Measurements from ENCODE around the gene HPSE2.

The HPSE2 gene

DNA sequence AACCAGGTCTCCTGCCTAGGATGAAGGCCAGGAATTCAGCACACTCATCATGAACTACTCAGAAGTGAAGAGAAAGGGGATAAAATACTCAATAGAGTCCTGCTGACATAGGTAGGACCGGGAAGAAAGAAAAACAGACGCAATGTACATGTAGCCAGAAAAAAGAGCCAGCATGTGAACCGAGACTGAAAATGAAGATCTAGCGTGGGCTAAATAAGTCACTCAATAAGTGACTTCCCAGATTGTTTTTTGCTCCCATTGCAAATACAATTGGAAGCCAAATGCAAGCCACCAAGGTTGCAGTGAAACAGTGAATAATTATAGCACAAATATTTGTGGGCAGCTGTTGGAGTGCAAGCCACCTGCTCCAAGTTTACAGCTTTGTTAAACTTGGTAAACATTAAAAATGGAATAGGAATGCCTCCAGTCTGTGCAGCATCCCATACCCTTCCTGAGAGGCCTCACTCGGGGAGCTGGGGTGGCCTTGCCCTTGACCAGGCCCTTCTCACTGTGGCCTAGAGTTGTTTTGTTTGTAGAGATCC lies 754.2 kb downstream of the HPSE2 start:
- no peak for DNase-seq

DNA sequence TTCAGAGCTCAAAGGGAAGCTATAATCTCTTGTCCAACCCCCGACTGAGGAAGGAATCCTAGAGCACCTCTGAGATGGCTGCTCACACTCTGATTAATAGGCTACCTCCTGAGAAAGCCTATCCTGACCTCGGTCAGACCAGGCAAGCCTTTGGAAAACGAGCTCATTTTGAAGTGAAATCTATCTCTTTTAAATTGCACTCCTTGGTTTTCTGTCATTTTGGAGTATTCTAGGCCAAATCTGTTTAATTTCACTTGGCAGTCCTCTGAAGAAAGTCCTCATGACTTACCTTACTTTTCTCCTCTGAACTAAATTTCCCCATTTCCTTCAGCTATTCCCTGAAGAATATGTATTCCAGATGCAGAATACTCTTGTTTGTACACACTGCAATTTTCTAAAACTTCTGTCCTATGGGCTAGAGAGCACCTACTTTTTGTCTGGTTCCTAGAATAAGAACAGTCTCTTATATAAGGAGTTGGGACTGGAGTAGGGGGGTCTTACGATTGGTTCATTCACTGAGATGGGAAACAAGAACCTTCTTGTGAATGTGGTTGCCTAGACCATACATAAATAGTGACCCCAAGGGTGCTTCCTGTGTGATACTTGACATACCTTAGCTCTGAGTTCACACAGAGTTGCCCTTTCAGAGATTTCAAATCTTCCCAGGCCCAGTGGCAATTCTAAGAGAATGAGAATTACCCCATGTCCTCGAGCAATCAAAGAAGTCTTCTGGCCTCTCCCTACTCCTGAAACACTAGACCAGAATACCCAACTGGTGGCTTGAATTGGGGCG lies 757.0 kb downstream of the HPSE2 start:
- DNase-seq = no peak

DNA sequence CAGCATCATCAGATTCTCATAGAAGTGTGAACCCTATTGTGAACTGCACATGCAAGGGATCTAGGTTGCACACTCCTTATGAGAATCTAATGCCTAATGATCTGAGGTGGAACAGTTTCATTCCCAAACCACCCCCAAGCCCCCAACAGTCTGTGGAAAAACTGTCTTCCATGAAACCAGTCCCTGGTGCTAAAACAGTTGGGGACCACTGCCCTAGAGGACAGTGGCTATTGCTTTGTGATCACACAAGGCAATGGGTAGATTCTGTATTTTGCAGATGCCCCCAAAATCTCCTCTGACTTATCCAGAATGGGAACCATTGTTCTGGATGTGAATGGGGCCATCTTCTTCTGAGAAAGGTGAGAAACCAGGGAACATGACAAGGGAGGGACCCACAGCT lies 757.8 kb downstream of the HPSE2 start:
- DNase-seq = no peak

DNA sequence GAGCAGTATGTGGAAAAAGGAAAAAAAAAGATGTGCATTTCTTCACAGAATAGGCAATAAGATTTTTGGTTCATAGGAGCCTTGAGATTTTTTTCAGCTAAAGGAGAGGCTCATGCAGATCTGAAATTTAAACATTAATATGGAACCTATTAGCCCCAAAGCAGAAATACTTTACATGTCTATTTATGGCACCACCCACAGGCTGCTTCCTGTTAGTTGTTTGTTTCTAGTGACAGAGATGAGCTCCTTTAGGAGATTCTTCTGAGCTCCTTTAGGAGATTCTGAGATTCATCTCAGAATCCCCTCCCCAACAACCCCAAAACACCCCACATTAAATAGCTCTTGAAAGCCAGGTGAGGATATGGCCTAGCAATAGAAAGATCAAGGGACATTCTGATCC lies 761.0 kb downstream of the HPSE2 start:
- DNase-seq = no peak

DNA sequence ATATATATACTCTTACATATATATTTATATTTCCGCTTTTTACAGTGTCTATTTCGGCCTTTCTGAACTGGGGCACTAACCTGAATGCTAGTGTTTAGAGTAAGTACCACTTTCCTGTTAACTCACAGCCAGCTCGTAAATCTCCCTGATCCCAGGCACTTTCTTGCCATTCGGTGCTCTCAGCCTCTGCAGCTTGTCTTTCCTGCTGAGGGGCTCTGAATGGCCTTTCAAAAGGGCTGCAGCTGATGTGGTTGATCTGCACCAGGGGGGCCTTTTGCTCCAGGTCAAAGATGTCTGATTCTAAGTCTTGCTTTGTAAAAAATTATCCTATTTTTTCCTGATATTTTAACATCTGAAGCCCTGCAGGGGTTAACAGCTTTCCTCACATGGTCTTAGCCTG lies 763.5 kb downstream of the HPSE2 start:
- DNase-seq = no peak

DNA sequence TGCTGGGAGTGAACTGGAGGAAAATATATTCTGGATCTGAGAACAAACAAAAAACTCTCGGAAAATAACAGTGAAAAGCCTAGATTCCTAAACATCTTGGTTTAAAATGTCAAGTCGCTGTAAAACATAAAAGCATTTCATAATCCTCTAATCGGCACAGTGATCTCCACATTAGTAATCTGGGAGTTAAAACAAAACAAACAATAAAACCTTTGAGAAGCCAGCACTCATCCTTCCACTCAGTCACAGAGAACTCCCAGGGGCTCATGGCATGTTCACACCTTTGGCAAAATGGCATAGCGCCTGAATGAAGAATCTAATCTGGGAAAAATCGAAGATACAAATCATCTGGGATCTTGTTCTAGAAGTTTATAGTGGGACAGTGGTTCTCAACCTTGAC lies 764.8 kb downstream of the HPSE2 start:
- DNase-seq = no peak

DNA sequence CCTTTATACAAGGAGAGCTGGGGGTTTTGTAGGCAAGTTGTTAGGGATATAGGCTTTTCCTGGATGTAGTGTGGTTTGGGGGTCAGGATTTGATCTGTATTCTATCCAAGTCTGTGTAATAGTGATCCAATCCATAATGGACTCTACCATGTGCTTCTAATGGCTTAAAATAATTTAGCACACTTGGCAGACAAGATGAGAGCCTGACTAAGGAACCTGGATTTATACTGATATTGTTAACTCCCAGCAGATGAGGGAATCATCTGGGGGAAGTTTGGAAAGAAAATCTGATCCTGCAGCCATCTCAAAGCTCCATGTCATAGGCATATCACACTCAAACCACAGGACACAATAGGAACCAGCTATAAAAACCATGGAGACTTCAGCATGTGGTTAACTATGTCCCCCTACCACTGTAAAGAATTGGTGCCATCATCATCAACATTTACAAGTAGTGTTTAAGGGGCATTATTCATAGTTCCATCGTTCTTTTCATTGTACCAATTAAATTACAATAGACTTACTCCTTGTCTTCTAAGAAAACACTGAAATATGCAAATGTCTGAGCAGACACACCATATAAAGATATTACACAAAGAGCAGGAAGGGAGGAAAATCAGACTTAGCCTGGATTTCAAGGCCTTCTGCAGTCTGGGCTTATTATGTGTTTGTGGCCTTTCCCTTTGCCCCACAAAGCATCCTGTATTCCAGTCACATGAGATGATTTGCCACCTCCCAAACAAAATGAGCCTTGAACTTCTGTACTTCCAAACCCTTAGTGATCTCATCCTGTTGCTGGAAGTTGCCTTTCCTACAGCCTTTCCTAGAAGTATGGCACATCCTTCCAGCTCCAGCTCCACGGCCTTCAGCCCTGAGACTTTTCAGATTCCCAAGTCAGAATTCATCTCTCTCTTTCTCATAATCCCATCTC lies 766.4 kb downstream of the HPSE2 start:
- DNase-seq = no peak

DNA sequence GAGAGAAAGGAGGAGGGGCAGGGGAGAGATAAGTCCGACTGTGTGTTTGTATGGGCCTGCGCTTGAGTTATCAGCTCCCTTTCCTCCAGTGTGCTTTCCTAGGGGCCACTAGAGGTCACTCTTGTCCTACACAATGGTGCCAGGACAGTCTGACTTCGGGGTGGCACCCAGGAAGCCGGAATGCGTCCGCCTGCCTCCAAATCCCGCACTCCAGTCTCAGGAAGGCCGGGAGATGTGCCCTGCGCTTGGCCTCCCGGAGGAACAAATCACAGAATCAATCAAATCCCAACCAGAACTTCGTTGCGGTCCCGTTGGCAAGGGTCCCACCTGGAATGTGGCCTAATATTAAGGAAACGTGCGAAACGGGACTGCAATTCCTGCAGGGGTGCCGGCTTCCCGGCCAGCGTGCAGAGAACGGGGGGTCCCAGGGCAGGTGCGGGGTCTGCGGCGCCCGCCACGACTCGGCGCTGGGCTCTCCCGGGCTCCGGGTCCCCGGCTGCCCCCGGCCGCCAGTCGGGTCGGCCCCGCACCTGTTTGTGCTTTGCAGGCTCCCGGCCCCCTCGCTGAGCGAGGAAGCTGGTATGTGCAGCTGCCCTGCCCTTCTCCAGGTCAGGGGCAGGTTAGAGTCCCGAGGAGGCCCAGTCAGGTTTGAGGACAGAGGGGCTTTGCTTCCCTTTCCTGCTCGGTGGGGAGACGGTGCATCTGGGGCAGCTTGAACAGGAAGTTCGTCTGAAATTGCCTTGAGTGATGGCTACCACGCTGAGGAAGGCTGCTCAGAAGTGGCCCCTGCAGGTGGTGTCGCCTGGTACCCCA lies 767.9 kb downstream of the HPSE2 start:
- peak; percentile 32 for DNase-seq

DNA sequence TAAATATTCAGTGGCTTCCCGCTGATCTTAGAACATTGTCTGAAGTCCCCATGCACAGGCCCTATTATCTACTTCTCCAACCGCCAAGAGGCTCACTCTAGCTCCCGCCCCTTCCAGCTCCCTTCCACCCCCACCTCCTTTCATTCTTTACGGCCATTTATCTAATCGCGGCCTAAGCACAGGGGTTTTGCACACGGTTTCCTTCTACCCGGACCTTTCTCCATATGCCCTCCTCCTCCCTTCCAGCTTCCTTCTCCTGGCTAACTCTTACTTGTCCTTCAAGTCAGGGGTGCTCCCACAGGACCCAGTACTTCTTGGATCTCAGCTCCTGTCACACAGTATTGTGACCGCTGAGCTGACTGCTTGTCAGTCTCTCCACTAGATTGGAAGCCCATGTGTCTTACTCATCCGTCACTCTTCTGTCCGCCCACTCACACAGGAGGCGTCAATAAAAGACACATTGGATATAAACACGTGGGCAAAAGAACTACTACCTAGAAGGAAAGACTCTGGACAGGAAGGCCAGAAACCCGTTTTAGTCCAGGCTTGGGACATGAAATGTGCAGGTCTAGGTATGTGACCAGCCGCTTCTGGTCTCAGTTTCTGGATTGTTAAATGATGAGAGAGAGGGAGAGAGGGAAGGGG lies 768.7 kb downstream of the HPSE2 start:
- DNase-seq = no peak

DNA sequence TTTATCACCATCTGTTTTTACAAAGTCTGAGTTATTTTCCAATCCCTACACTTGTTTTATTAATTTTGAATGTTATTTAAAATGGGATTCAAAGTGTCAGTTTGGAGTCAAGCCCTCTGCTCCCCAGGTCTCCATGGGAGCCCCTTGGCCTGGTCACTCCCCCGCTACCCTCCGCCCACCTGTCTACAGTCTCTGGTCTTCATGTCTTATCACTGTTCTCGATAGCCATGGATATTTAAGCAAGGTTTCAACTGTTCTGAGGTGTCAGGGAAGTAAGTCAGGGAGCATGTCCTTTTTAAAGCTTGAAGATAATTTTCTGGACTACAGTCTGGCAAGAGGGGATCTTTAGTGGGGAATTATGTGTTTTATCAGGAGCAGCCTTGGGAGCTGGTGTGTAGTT lies 769.8 kb downstream of the HPSE2 start:
- no peak for DNase-seq

DNA sequence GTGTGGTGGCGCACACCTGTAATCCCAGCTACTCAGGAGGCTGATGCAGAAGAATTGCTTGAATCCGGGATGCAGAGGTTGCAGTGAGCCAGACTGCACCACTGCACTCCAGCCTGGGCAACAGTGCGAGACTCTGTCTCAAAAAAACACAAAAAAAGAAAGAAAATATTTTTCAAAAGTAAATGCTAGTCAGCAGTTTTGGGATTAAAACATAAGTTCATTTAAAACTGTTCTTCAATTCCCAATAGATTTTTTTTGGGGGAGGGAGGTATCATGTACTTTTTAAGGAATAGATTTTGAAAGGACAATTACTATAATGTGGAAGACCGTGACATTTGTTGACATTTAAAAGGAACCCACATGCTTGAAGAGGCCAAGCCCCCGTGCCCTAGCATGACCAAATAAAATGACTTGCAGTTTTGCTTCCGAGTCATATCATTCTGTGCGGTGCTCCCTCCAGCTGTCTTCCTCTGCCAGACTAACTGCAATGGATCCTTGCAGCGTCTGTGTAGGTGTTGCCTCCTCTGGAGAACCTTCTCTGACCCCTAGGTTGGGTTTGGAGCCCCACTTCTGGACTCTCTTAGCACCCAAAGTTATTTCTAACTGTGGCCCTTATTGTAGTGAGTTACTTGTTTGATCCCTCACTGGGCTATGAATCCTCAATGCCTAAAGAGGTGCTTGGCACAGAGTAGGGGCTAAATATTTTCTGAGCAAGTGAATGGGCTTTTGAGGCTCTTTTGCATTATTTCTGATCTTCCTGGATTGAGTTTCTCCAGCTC lies 771.5 kb downstream of the HPSE2 start:
- no peak for DNase-seq

DNA sequence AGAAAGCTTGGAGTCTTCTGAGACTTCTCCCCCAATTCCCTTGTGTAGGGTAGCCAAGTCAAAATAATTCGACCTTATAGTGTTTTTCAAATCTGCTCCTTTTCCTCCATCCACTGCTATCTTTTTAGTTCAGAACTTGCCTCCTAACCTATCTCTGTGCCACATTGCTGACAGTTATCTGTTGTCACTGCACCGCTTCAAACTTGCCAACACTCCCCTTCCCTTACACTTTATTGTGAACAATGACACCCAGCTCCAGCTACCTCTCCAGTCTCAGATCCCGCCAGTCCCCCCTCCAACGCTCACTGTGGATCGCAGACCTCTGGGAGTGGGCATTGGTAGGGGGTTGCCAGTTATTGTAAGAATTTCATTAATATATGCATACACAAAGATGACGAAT lies 772.6 kb downstream of the HPSE2 start:
- DNase-seq = no peak

DNA sequence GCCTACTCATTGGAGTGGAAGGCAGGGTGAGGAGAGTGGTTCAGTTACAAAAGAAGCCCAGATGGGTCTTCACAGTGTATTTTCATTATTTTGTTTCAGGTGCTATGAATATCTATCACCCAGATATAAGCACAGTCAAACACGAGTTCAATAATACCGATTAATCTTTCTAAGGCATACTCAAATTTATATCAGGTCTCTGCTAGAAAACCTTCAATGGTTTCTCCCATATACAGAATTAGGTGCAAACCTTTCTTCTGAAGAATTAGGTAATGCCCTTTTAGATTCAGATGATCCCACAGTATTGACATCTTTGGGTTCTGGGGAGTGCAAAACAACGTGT lies 774.2 kb downstream of the HPSE2 start:
- DNase-seq = no peak

DNA sequence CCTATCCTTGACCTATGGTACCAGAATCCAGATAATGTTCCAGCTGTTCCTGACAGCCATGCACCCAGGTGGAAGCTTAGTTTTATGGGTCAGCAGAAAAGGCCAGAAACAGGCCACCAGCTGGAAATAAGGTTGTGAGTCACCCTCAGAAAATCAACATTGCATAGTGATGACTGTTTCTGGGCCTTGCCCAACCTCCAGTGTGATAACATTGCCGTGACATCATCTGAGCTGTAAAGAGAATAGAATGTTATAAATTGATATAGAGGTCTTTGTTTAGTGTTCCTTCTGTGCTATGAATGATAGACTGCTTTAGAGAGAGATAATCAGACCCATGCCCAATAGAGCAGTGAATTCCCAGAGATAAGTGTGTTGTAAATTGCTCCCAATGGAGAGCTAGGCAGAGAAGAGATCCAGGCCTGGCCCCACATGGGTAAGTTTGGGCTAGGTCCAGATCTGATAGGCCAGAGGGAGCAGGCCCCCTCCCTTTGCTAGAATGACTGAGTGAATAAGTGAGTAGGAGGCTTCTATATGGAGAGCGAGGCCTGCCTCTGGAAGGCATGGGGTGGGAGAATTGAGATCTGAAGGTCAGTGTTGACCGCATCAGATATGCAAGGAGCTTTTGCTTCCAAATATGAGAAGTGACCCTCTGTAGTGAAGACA lies 774.7 kb downstream of the HPSE2 start:
- DNase-seq = no peak

DNA sequence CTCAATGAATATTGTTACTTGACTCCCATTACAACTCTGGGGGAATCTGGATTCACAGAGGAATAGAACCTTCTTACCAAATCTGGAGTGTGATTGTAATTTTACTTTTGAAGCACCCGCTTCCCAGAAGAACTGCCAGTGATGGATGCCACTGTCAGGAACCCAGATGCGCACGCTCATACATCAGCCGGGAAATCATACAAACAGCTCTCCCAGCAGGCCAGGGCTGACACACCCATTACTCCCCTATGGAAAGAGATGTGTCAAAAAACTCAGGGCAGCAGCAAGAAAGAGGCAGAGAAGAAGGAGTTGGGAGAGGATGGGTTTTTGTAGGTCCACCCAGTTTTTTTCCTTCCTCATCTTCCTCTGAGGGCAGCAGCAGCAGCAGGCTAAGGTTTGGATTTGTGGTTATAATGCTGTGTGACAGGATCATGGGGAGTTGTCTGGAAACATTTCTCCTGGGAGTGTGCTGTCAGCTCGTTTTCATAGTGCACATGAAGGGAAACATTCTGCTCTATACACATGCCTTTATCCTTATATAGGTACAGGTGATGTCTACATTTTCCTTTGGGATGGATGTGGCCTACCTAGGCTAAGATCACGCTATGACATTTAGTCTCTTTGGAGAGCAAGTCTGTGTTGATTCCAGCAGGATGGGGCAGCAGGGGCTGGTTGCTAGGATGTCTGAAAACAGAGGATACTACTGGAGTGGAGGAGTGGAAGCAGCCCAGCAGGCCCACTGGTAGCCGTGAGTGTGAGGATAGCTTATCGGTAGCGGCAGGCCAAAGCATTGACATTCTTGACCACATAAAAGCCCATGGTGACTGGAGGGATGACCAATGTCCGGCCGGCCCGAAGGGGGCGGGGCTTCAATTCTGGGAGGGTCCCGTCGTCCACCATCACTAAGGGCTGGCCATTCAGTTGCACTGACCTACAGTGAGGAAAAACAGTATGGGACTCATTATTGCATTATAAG lies 776.6 kb downstream of the HPSE2 start:
- DNase-seq = no peak

DNA sequence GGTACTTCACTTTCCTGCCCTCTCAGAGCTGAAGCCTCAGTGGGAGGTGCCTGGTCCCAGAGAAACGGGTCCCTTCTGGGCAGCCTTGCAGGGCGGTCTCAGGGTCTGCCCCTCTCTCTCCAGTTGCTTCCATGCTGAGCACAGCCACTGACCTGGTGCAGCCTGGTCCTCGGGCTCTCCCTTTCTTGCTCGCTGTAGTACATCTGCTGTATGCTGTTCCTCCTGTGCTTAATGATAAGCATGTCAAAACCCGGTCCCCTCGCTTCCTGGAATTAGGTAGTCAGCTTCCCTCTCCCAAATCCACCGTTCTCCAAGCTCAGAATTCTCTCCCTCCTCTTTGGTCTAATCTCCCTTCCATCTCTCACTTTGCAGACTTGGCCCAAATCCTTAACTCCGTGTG lies 777.9 kb downstream of the HPSE2 start:
- no peak for DNase-seq

DNA sequence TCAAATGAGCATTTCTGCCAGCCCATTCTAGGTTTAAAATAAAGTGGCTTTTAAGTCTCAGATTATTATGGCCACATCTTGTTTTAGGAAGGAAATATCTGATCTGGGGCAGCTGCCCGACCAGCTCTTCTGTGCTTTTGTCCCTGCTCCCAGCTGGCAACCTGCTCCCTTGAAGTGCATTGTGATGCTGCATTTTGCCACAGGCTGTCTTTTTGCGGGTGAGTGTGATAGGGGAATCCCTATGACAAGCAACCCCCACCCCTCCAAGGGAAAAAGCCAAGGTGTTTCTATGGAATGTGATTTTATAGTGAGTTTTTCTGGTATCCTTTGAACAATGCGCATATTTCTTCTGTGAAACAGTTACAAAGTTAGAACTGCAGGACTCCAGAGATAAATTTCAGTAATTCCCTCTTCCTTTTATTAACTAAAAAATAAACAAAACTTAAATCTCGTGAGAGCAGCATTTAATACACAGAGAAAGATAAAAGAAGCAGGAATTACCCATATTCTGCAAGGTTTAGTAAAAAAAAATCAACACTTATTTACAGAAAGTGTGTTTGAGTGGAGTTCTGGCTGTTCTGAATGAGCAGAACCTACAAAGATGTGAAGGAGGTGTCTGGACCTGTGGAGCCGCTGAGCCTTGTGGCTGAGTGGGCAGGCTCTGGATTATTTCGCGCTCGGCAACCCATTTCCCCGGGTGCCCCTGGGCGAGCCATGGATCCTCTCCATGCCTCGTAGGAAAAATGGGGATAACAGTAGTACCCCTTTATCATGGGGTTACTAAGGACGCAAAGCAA lies 778.8 kb downstream of the HPSE2 start:
- DNase-seq = no peak

DNA sequence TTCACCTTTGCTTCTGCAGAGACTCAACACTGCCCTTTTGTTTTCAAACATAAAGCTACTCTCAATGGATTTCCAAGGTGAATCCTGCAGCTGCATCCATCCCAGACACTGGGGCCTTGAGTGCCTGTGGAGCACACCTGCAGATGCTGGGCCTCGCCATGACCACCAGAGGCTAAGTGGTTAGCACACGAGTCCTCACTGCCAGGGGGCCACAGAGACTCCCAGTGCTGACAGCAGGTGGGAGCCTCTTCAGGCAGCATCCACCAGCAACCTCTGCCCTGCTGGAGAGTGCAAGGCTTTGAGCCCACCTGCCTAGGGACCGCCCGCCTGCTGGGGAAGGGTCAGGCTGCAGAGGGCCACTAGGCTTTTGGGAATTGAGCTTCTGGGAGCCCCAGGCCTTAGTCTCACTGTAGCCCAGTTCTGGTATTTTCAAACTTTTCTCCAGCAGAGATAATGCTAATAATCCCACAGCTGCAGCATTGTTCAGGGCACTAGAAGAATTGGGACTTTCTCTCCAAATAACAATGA lies 779.5 kb downstream of the HPSE2 start:
- DNase-seq = no peak

DNA sequence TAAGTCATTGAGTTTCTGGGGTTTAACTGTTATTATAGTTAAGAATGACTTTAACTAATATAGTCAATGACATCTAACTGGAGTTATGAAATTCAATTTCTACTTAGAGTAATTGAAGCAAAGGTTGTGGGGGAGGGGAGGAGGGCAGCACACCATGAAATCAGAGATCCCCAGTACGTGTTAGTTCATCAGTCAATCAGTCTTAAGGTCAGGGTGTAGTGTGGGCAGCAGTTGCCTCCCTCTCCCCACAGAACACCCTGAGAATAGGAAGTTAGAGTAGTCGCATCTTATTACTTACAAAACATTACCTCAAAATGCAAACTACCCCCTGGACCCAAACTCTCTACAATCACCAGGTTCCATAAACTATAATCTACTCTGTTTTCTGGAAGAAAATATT lies 781.9 kb downstream of the HPSE2 start:
- DNase-seq = no peak

All from NCI-H2029 treated with DMSO at 0.1 percent for 48 hours (cell line).